GM12878 (cell line): ENCODE data around the gene LMAN1L.

Source experiments
- EP300 ChIP-seq, 2 experiments: fragments of 150-350 bp in 1 of 2; IDR thresholded peaks; 2 replicates each; pipeline ENCODE4 v1.6.1; 2011 to 2012; ENCODE audit warnings: low read depth in 2 of 2, low read length in 2 of 2, borderline replicate concordance in 1 of 2, improper control_type of control experiment in 1 of 2, inconsistent platforms in 1 of 2; ENCODE audit not compliant: control insufficient read depth in 1 of 2
- HDAC6 ChIP-seq: fragments of 200-600 bp; sonication (generic); IDR thresholded peaks from one replicate; pipeline ENCODE4 v1.8.0; 2017; ENCODE audit warnings: antibody characterized with exemption; ENCODE audit not compliant: unreplicated experiment
- KDM1A ChIP-seq: fragments of 200-600 bp; sonication (generic); IDR thresholded peaks from 2 replicates; pipeline ENCODE4 v1.6.1; 2016; ENCODE audit warnings: borderline replicate concordance
- MEF2B ChIP-seq: fragments of 450-650 bp; IDR thresholded peaks from 2 replicates; pipeline ENCODE4 v1.6.1; 2018; ENCODE audit warnings: mild to moderate bottlenecking, moderate library complexity; ENCODE audit not compliant: partially characterized antibody, poor library complexity, severe bottlenecking
- NR2F1 ChIP-seq: fragments of 450-650 bp; conservative IDR thresholded peaks from 2 replicates; pipeline ENCODE4 v1.6.1; 2017; ENCODE audit warnings: mild to moderate bottlenecking
- ZNF274 ChIP-seq: IDR thresholded peaks from one replicate; pipeline ENCODE4 v1.8.0; 2011; ENCODE audit not compliant: insufficient read length, insufficient read depth
- ZZZ3 ChIP-seq: IDR thresholded peaks from 2 replicates; pipeline ENCODE4 v1.6.1; 2011; ENCODE audit warnings: low read depth; ENCODE audit not compliant: control insufficient read depth, insufficient read length
- TF ChIP-seq, protein P1 (sequence below): fragments of 450-650 bp; IDR thresholded peaks from 2 replicates; pipeline ENCODE4 v1.6.1; 2018; ENCODE audit warnings: mild to moderate bottlenecking, low read depth, moderate library complexity; ENCODE audit not compliant: partially characterized antibody

DNA sequence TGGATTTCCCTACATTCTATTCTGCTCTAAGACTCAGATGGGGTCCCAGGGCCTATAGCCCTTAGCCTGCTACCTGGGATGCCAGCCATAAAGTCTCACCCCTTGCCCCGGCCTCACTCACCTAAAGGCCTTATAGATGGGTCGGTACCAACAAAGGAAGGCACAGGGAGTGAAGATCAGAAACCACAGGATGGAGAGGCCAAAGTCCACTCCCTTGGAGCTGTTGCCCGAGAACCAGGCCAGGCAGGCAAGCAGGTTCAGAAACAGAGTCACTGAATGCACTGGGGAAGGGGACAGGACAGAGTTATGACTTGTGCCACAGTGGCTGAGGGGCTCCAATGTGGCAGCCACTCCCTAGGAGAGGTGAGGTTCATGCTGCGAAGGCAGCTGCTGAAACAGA is 37.8 kb downstream of the LMAN1L start:
- TF ChIP-seq, protein P1, sequence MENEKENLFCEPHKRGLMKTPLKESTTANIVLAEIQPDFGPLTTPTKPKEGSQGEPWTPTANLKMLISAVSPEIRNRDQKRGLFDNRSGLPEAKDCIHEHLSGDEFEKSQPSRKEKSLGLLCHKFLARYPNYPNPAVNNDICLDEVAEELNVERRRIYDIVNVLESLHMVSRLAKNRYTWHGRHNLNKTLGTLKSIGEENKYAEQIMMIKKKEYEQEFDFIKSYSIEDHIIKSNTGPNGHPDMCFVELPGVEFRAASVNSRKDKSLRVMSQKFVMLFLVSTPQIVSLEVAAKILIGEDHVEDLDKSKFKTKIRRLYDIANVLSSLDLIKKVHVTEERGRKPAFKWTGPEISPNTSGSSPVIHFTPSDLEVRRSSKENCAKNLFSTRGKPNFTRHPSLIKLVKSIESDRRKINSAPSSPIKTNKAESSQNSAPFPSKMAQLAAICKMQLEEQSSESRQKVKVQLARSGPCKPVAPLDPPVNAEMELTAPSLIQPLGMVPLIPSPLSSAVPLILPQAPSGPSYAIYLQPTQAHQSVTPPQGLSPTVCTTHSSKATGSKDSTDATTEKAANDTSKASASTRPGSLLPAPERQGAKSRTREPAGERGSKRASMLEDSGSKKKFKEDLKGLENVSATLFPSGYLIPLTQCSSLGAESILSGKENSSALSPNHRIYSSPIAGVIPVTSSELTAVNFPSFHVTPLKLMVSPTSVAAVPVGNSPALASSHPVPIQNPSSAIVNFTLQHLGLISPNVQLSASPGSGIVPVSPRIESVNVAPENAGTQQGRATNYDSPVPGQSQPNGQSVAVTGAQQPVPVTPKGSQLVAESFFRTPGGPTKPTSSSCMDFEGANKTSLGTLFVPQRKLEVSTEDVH = no peak
- TF ChIP-seq ZZZ3 = no peak
- no peak for TF ChIP-seq EP300 (IDR thresholded peaks at IDR 0.05; ENCODE audit: borderline replicate concordance in 1 of 2, control insufficient read depth in 1 of 2, low read depth in 2 of 2, low read length in 2 of 2)
- no peak for TF ChIP-seq KDM1A
- TF ChIP-seq HDAC6 = no peak
- no peak for TF ChIP-seq MEF2B
- TF ChIP-seq ZNF274 = no peak
- TF ChIP-seq NR2F1 = no peak
